SK-N-SH (cell line): ENCODE data around the gene RGS7. TPM values are rescaled to one million over a fixed set of nuclear protein-coding genes. Genes with fewer than 3 reads are reported as not detected.

Source experiments
- CTCF ChIA-PET: fragments of 300-600, 350-600 bp; formaldehyde crosslinking; extraction: SDS; loops from one replicate; lab custom pipeline; 2021; lab: Yijun Ruan, JAX
- POLR2A ChIA-PET: fragments of 350-600 bp; sonication (Branson Sonifier 250); formaldehyde crosslinking; extraction: SDS; loops from one replicate; lab custom pipeline; 2020; ENCODE audit warnings: antibody characterized with exemption, inconsistent platforms; lab: Yijun Ruan, JAX
- DNase-seq: peaks from one replicate; pipeline ENCODE4 v3.0.0; 2012
- H2AFZ ChIP-seq: fragments of 200-600 bp; sonication (generic); 2 replicates; pipeline ENCODE4 v1.8.1; 2016; ENCODE audit warnings: antibody characterized with exemption, mild to moderate bottlenecking, low read depth
- H3F3A ChIP-seq: fragments of 200-600 bp; sonication (generic); replicated peaks from 2 replicates; pipeline ENCODE3; 2016; ENCODE audit warnings: antibody characterized with exemption, mild to moderate bottlenecking; ENCODE audit not compliant: insufficient read depth
- H3K27ac ChIP-seq, 2 experiments: fragments of 200-500 bp in 1 of 2; fragments of 200-600 bp in 1 of 2; sonication (Bioruptor generic) in 1 of 2; sonication (generic), shearing (Covaris generic) in 1 of 2; 2 replicates each; pipeline versions ENCODE4 v1.5.1 to v1.6.1; 2014 to 2016; ENCODE audit warnings: low read depth in 2 of 2, inconsistent platforms in 1 of 2, low read length in 1 of 2, mild to moderate bottlenecking in 1 of 2, mixed read lengths in 1 of 2
- H3K27me3 ChIP-seq: fragments of 200-600 bp; sonication (generic), shearing (Covaris generic); 2 replicates; pipeline ENCODE4 v1.6.1; 2016; ENCODE audit warnings: mixed run types; ENCODE audit not compliant: insufficient read depth
- H3K36me3 ChIP-seq, 2 experiments: fragments of 200-500 bp in 1 of 2; fragments of 200-600 bp in 1 of 2; sonication (Bioruptor generic) in 1 of 2; sonication (generic) in 1 of 2; replicated peaks in 1 of 2; 2 replicates each; pipeline versions ENCODE3 to v1.5.1; 2014 to 2016; ENCODE audit warnings: low read length in 1 of 2, mild to moderate bottlenecking in 1 of 2; ENCODE audit not compliant: insufficient read depth in 2 of 2, control insufficient read depth in 1 of 2
- H3K4me1 ChIP-seq, 2 experiments: fragments of 200-500 bp in 1 of 2; fragments of 200-600 bp in 1 of 2; sonication (Bioruptor generic) in 1 of 2; sonication (generic), shearing (Covaris generic) in 1 of 2; 2 replicates each; pipeline versions ENCODE4 v1.5.1 to v1.6.1; 2014 to 2016; ENCODE audit warnings: low read depth in 1 of 2, low read length in 1 of 2, mixed run types in 1 of 2; ENCODE audit not compliant: insufficient read depth in 2 of 2, control insufficient read depth in 1 of 2
- H3K4me2 ChIP-seq: fragments of 200-600 bp; sonication (generic), shearing (Covaris generic); 2 replicates; pipeline ENCODE4 v1.6.1; 2017; ENCODE audit warnings: mixed run types
- H3K4me3 ChIP-seq, 2 experiments: fragments of 200-500 bp in 1 of 2; fragments of 200-600 bp in 1 of 2; sonication (Bioruptor generic) in 1 of 2; sonication (generic), shearing (Covaris generic) in 1 of 2; 2 replicates each; pipeline versions ENCODE4 v1.5.1 to v1.8.1; 2014 to 2016; ENCODE audit warnings: low read depth in 2 of 2, inconsistent platforms in 1 of 2, low read length in 1 of 2, mild to moderate bottlenecking in 1 of 2, mixed read lengths in 1 of 2, moderate library complexity in 1 of 2
- H3K79me2 ChIP-seq: fragments of 200-600 bp; sonication (generic); 2 replicates; pipeline ENCODE4 v1.8.1; 2017; ENCODE audit warnings: mild to moderate bottlenecking; ENCODE audit not compliant: insufficient read depth
- H3K9ac ChIP-seq: fragments of 200-600 bp; sonication (generic); 2 replicates; pipeline ENCODE4 v1.6.1; 2017; ENCODE audit warnings: mixed run types
- H3K9me2 ChIP-seq: fragments of 200-600 bp; sonication (generic); 2 replicates; pipeline ENCODE4 v1.6.1; 2017; ENCODE audit warnings: mixed run types
- H3K9me3 ChIP-seq: fragments of 200-600 bp; sonication (generic); 2 replicates; pipeline ENCODE4 v1.6.1; 2017; ENCODE audit warnings: mixed run types, mild to moderate bottlenecking, moderate library complexity
- H4K20me1 ChIP-seq: fragments of 200-600 bp; sonication (generic); 2 replicates; pipeline ENCODE4 v1.6.1; 2017; ENCODE audit warnings: mild to moderate bottlenecking, mixed run types; ENCODE audit not compliant: insufficient read depth
- FOSL2 ChIP-seq: IDR thresholded peaks from 2 replicates; pipeline ENCODE4 v1.4.0; 2012; ENCODE audit warnings: low read depth, mild to moderate bottlenecking, moderate library complexity, borderline replicate concordance
- FOXJ3 ChIP-seq: sonication (generic); formaldehyde crosslinking; IDR thresholded peaks from 2 replicates; pipeline ENCODE4 v1.5.1; 2020; ENCODE audit warnings: mild to moderate bottlenecking, missing genetic modification reagents
- FOXM1 ChIP-seq: IDR thresholded peaks from 2 replicates; pipeline ENCODE4 v1.4.0; 2012; ENCODE audit warnings: low read depth, mild to moderate bottlenecking
- MXI1 ChIP-seq: IDR thresholded peaks from 2 replicates; pipeline ENCODE4 v1.6.1; 2012; ENCODE audit warnings: mild to moderate bottlenecking, low read depth, low read length, improper control_type of control experiment
- NFIC ChIP-seq: IDR thresholded peaks from 2 replicates; pipeline ENCODE4 v1.4.0; 2012; ENCODE audit warnings: borderline replicate concordance
- RCOR1 ChIP-seq: fragments of 150-350 bp; IDR thresholded peaks from 2 replicates; pipeline ENCODE4 v1.6.1; 2017; ENCODE audit warnings: antibody characterized with exemption, low read length
- RFX5 ChIP-seq: IDR thresholded peaks from 2 replicates; pipeline ENCODE4 v1.6.1; 2012; ENCODE audit warnings: mild to moderate bottlenecking, improper control_type of control experiment, low read length
- RXRA ChIP-seq: IDR thresholded peaks from 2 replicates; pipeline ENCODE4 v1.4.0; 2012; ENCODE audit warnings: low read depth, mild to moderate bottlenecking, borderline replicate concordance
- SIN3A ChIP-seq: IDR thresholded peaks from 2 replicates; pipeline ENCODE4 v1.6.1; 2012; ENCODE audit warnings: low read depth, mild to moderate bottlenecking, low read length, moderate library complexity, borderline replicate concordance
- YY1 ChIP-seq: IDR thresholded peaks from 2 replicates; pipeline ENCODE4 v1.4.0; 2012; ENCODE audit warnings: low read depth, mild to moderate bottlenecking
- WGBS: methylation state at CpG from one replicate; pipeline ENCODE4 v1.1.6; 2017; ENCODE audit warnings: low lambda C conversion rate; 5-methylcytosine and 5-hydroxymethylcytosine counted together
- polyA plus RNA-seq, 3 experiments: library from polyadenylated mRNA; depleted of rRNA; stranded (reverse); fragments of >200 nt; gene quantifications; 2 replicates each; pipeline ENCODE4 v1.2.3, GENCODE V29; 2012
- TF ChIP-seq, protein P1 (sequence below): IDR thresholded peaks from 2 replicates; pipeline ENCODE4 v1.6.1; 2012; ENCODE audit warnings: mild to moderate bottlenecking, low read depth, low read length, moderate library complexity
- TF ChIP-seq, protein P2 (sequence below): IDR thresholded peaks from 2 replicates; pipeline ENCODE4 v1.4.0; 2012; ENCODE audit warnings: low read depth
- TF ChIP-seq, protein P3 (sequence below): IDR thresholded peaks from 2 replicates; pipeline ENCODE4 v1.4.0; 2012; ENCODE audit warnings: low read depth, borderline replicate concordance
- TF ChIP-seq, protein P4 (sequence below): fragments of 150-350 bp; IDR thresholded peaks from 2 replicates; pipeline ENCODE4 v1.6.1; 2016; ENCODE audit warnings: mild to moderate bottlenecking, low read depth, low read length

Gene RGS7
- polyA plus RNA-seq, 1 of the 3 experiments (the other 2 are of a cell fraction) = 0.36 TPM

DNA sequence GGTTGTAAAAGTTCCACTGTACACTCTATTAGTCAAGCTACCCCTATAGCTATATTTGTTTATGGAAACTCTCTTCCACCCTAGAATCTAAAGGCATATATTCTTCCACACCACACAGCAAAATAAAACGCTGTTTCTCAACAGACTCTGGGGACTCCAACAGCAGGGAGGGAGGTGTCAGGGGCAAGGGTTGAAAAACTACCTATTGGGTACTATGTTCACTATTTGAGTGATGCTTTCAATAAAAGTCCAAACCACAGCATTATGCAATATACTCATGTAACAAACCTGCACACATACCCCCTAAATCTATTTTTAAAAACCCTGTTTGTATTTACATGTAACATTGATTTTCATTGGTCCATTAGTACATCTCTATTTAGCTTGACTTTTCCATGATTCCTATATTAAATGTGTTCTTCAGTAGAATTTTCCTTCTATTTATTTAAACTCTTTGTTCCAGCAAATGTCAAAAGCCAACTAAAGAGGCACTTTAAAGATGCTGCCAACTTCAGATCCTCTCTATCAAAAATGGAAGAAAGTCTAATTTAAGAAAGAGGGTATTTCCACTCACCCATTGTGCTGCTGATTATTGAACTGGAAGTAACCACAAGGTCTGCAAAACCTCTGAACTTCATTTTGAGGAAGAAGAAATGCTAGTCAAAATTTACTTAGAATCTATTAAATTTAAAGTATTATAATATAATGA, 26.2 kb downstream of the RGS7 start:
- H3K9ac ChIP-seq = no peak overlapping the region
- H3K27me3 ChIP-seq = no peaks in the 10 kb centered on the region
- no peaks in the 10 kb centered on the region for H3K9me3 ChIP-seq
- TF ChIP-seq FOXJ3 = no peak
- no peak for TF ChIP-seq FOSL2
- no peak for TF ChIP-seq YY1
- no peak for TF ChIP-seq RXRA
- TF ChIP-seq NFIC = no peak
- TF ChIP-seq, protein P1, sequence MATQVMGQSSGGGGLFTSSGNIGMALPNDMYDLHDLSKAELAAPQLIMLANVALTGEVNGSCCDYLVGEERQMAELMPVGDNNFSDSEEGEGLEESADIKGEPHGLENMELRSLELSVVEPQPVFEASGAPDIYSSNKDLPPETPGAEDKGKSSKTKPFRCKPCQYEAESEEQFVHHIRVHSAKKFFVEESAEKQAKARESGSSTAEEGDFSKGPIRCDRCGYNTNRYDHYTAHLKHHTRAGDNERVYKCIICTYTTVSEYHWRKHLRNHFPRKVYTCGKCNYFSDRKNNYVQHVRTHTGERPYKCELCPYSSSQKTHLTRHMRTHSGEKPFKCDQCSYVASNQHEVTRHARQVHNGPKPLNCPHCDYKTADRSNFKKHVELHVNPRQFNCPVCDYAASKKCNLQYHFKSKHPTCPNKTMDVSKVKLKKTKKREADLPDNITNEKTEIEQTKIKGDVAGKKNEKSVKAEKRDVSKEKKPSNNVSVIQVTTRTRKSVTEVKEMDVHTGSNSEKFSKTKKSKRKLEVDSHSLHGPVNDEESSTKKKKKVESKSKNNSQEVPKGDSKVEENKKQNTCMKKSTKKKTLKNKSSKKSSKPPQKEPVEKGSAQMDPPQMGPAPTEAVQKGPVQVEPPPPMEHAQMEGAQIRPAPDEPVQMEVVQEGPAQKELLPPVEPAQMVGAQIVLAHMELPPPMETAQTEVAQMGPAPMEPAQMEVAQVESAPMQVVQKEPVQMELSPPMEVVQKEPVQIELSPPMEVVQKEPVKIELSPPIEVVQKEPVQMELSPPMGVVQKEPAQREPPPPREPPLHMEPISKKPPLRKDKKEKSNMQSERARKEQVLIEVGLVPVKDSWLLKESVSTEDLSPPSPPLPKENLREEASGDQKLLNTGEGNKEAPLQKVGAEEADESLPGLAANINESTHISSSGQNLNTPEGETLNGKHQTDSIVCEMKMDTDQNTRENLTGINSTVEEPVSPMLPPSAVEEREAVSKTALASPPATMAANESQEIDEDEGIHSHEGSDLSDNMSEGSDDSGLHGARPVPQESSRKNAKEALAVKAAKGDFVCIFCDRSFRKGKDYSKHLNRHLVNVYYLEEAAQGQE = no peak
- TF ChIP-seq RCOR1 = no peak
- no peak for TF ChIP-seq MXI1
- TF ChIP-seq, protein P2, sequence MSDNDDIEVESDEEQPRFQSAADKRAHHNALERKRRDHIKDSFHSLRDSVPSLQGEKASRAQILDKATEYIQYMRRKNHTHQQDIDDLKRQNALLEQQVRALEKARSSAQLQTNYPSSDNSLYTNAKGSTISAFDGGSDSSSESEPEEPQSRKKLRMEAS = no peak
- no peak for TF ChIP-seq RFX5
- no peak for TF ChIP-seq SIN3A
- TF ChIP-seq, protein P3, sequence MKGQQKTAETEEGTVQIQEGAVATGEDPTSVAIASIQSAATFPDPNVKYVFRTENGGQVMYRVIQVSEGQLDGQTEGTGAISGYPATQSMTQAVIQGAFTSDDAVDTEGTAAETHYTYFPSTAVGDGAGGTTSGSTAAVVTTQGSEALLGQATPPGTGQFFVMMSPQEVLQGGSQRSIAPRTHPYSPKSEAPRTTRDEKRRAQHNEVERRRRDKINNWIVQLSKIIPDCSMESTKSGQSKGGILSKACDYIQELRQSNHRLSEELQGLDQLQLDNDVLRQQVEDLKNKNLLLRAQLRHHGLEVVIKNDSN = no peak
- TF ChIP-seq FOXM1 = no peak
- TF ChIP-seq, protein P4, sequence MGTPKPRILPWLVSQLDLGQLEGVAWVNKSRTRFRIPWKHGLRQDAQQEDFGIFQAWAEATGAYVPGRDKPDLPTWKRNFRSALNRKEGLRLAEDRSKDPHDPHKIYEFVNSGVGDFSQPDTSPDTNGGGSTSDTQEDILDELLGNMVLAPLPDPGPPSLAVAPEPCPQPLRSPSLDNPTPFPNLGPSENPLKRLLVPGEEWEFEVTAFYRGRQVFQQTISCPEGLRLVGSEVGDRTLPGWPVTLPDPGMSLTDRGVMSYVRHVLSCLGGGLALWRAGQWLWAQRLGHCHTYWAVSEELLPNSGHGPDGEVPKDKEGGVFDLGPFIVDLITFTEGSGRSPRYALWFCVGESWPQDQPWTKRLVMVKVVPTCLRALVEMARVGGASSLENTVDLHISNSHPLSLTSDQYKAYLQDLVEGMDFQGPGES = no peak
- H4K20me1 ChIP-seq = no peaks in the 10 kb centered on the region
- ChIA-PET CTCF (interaction anchor here (0.6 kb wide), 1 partner anchor 29 kb away, joined by 4 read pairs; no protein-coding TSS in a partner anchor), POLR2A (no interaction called here)
- no peaks in the 10 kb centered on the region for H3K36me3 ChIP-seq
- H2AFZ ChIP-seq = no peak overlapping the region
- no peaks in the 10 kb centered on the region for H3F3A ChIP-seq
- H3K4me2 ChIP-seq = no peak overlapping the region
- H3K79me2 ChIP-seq = no peaks in the 10 kb centered on the region
- H3K9me2 ChIP-seq = no peaks in the 10 kb centered on the region
- DNase-seq = no peak
- 14% methylated on average over 1 of the region's 1 CpG for WGBS
- peaks cover 0 to 2% of the 10 kb centered on the region in 2 experiments; a peak in 1 of 4 replicates for H3K4me1 ChIP-seq
- no peak overlapping the region for H3K4me3 ChIP-seq
- no peak overlapping the region for H3K27ac ChIP-seq
